CD14-positive monocyte (primary cell): ENCODE data around the gene CACNB4. TPM values are rescaled to one million over a fixed set of nuclear protein-coding genes. Genes with fewer than 3 reads are reported as not detected.
A peak's percentile ranks its signal among the peaks of the same experiment; 100 is the strongest.

Source experiments
- DNase-seq, 3 donors: peaks; one replicate each; pipeline ENCODE4 v3.0.0-alpha.2; 2011 to 2022
- H2AFZ ChIP-seq: 2 replicates; pipeline ENCODE4 v1.6.0; 2012; ENCODE audit warnings: mild to moderate bottlenecking, low read depth, low read length, inconsistent platforms; ENCODE audit not compliant: insufficient read depth, poor library complexity, severe bottlenecking
- H3K27ac ChIP-seq, 2 donors: 1 replicate in 1 of 2; 2 replicates in 1 of 2; pipeline ENCODE4 v1.5.1; 2012 to 2013; ENCODE audit warnings: low read length in 2 of 2, control low read depth in 1 of 2, inconsistent platforms in 1 of 2, low read depth in 1 of 2, mild to moderate bottlenecking in 1 of 2
- H3K27me3 ChIP-seq, 2 donors: one replicate each; pipeline versions ENCODE4 v1.6.0 to v1.6.1; 2011 to 2013; ENCODE audit warnings: low read length in 2 of 2; ENCODE audit not compliant: control insufficient read depth in 2 of 2, insufficient read depth in 2 of 2
- H3K36me3 ChIP-seq, 2 donors: replicated peaks in 1 of 2; 1 replicate in 1 of 2; 2 replicates in 1 of 2; pipeline versions ENCODE4 v1.5.1 to v1.6.1; 2012 to 2013; ENCODE audit warnings: low read length in 2 of 2, control low read depth in 1 of 2, inconsistent platforms in 1 of 2, mild to moderate bottlenecking in 1 of 2; ENCODE audit not compliant: insufficient read depth in 2 of 2, control insufficient read depth in 1 of 2
- H3K4me1 ChIP-seq, 2 donors: 1 replicate in 1 of 2; 2 replicates in 1 of 2; pipeline versions ENCODE4 v1.5.1 to v1.6.1; 2012 to 2013; ENCODE audit warnings: low read length in 2 of 2, control low read depth in 1 of 2, inconsistent platforms in 1 of 2, mild to moderate bottlenecking in 1 of 2, moderate library complexity in 1 of 2; ENCODE audit not compliant: insufficient read depth in 2 of 2, control insufficient read depth in 1 of 2
- H3K4me2 ChIP-seq: replicated peaks from 2 replicates; pipeline ENCODE3; 2012; ENCODE audit warnings: low read length, moderate library complexity, mild to moderate bottlenecking; ENCODE audit not compliant: poor library complexity, severe bottlenecking; ENCODE audit errors: extremely low read depth
- H3K4me3 ChIP-seq, 3 experiments: fragments of 200-600 bp in 1 of 3; sonication (generic) in 1 of 3; replicated peaks in 1 of 3; 1 replicate in 2 of 3; 2 replicates in 1 of 3; pipeline ENCODE4 v1.5.1; 2011 to 2013; ENCODE audit warnings: low read length in 3 of 3, mild to moderate bottlenecking in 3 of 3, control low read depth in 2 of 3, low read depth in 2 of 3, inconsistent platforms in 1 of 3, moderate library complexity in 1 of 3
- H3K79me2 ChIP-seq: 2 replicates; pipeline ENCODE4 v1.6.0; 2012; ENCODE audit warnings: mild to moderate bottlenecking, control low read depth, inconsistent platforms, low read length, moderate library complexity; ENCODE audit not compliant: insufficient read depth
- H3K9ac ChIP-seq: 2 replicates; pipeline ENCODE4 v1.6.0; 2017; ENCODE audit warnings: low read length, mild to moderate bottlenecking; ENCODE audit not compliant: insufficient read depth, poor library complexity, severe bottlenecking
- H3K9me3 ChIP-seq, 2 donors: replicated peaks in 1 of 2; 1 replicate in 1 of 2; 2 replicates in 1 of 2; pipeline versions ENCODE4 v1.5.1 to v1.6.1; 2012 to 2013; ENCODE audit warnings: low read length in 2 of 2, control low read depth in 1 of 2; ENCODE audit not compliant: control insufficient read depth in 1 of 2, insufficient read depth in 1 of 2
- H4K20me1 ChIP-seq: 2 replicates; pipeline ENCODE4 v1.6.0; 2012; ENCODE audit warnings: mild to moderate bottlenecking, low read length, control low read depth, moderate library complexity; ENCODE audit not compliant: insufficient read depth
- H3K27ac Mint-ChIP-seq, 7 donors: one replicate each; pipeline ENCODE4 v1.8.0; 2020; ENCODE audit warnings: mild to moderate bottlenecking in 7 of 7, mixed read lengths in 7 of 7, moderate library complexity in 6 of 7, inconsistent platforms in 2 of 7
- H3K27me3 Mint-ChIP-seq, 3 donors: one replicate each; pipeline ENCODE4 v1.8.0; 2021 to 2022; ENCODE audit warnings: low read depth in 3 of 3, mild to moderate bottlenecking in 3 of 3, mixed read lengths in 3 of 3, moderate library complexity in 3 of 3, inconsistent platforms in 1 of 3
- H3K36me3 Mint-ChIP-seq, 2 donors: one replicate each; pipeline ENCODE4 v1.8.0; 2020; ENCODE audit warnings: mixed read lengths in 2 of 2, inconsistent platforms in 1 of 2, mild to moderate bottlenecking in 1 of 2
- H3K4me1 Mint-ChIP-seq: one replicate; pipeline ENCODE4 v1.8.0; 2020; ENCODE audit warnings: mild to moderate bottlenecking, mixed read lengths
- H3K4me3 Mint-ChIP-seq, 2 donors: one replicate each; pipeline ENCODE4 v1.8.0; 2020; ENCODE audit warnings: mild to moderate bottlenecking in 2 of 2, mixed read lengths in 2 of 2, moderate library complexity in 1 of 2
- H3K9me3 Mint-ChIP-seq, 7 donors: one replicate each; pipeline ENCODE4 v1.8.0; 2020 to 2022; ENCODE audit warnings: mixed read lengths in 7 of 7, mild to moderate bottlenecking in 6 of 7, moderate library complexity in 6 of 7, inconsistent platforms in 2 of 7
- CTCF ChIP-seq: fragments of 200-600 bp; IDR thresholded peaks from one replicate; pipeline ENCODE4 v1.8.0; 2022; ENCODE audit warnings: antibody characterized with exemption, mild to moderate bottlenecking
- WGBS: methylation state at CpG from one replicate; pipeline ENCODE4 v1.1.5; 2013; ENCODE audit warnings: missing lambda C conversion rate; ENCODE audit not compliant: insufficient coverage; 5-methylcytosine and 5-hydroxymethylcytosine counted together
- intact Hi-C, 2 donors: fragments of 100-400 bp; cut with micrococcal nuclease; formaldehyde crosslinking; loops; one replicate each; pipeline versions ENCODE4 v1.15.0 to v1.15.1; 2023
- polyA plus RNA-seq, 3 donors: library from polyadenylated mRNA; depleted of rRNA in 1 of 3; unstranded in 2 of 3; stranded (reverse) in 1 of 3; fragments of 300-500 nt in 2 of 3; fragments of >200 nt in 1 of 3; fragmentation: Illumina TruSeq in 2 of 3; gene quantifications; 1 replicate in 2 of 3; 2 replicates in 1 of 3; pipeline ENCODE4 v1.2.3, GENCODE V29; 2012 to 2021

The CACNB4 gene
- polyA plus RNA-seq, 3 donors = 0.44 to 1.9 (median 1.1) TPM

GRCh38 chr2:151928380-151928779, 170.5 kb downstream of the CACNB4 start:
- WGBS = 43% methylated on average over 2 of the region's 2 CpGs
- H3K36me3 ChIP-seq = no peaks in the 10 kb centered on the region
- no peak overlapping the region for H3K9ac ChIP-seq
- no peak overlapping the region for H2AFZ ChIP-seq
- no peaks in the 10 kb centered on the region for H4K20me1 ChIP-seq
- TF ChIP-seq CTCF = no peak
- peak overlapping the region in 2 of 7 donors; percentile 4 to 48 for H3K27ac Mint-ChIP-seq
- peaks cover 0 to 4% (median 0%) of the 10 kb centered on the region in 3 donors for H3K27me3 Mint-ChIP-seq
- no peak overlapping the region for H3K27ac ChIP-seq
- H3K9me3 Mint-ChIP-seq = peaks cover 0 to 2% (median 0%) of the 10 kb centered on the region in 7 donors
- DNase-seq = peak; percentile 46 to 77 (median 63)
- H3K4me1 Mint-ChIP-seq = peaks cover 25% of the 10 kb centered on the region
- intact Hi-C loops = no loop called here
- H3K36me3 Mint-ChIP-seq = no peaks in the 10 kb centered on the region
- no peaks in the 10 kb centered on the region for H3K27me3 ChIP-seq
- no peak overlapping the region for H3K4me3 Mint-ChIP-seq
- no peak overlapping the region for H3K4me2 ChIP-seq
- H3K79me2 ChIP-seq = no peaks in the 10 kb centered on the region
- no peaks in the 10 kb centered on the region for H3K9me3 ChIP-seq
- no peak overlapping the region for H3K4me3 ChIP-seq
- peaks cover 17 to 26% of the 10 kb centered on the region in 2 donors for H3K4me1 ChIP-seq

- Histone ChIP-seq H3K27me3 (no peaks in the 10 kb centered on the region), H3K79me2 (no peaks in the 10 kb centered on the region), H3K4me1 (peaks cover 24 to 33% of the 10 kb centered on the region in 2 donors), H3K9ac (no peak overlapping the region), H4K20me1 (no peaks in the 10 kb centered on the region), H3K36me3 (no peaks in the 10 kb centered on the region), H3K4me2 (no peak overlapping the region), H2AFZ (peak overlapping the region; percentile 8), H3K4me3 (no peak overlapping the region), H3K27ac (no peak overlapping the region), H3K9me3 (no peaks in the 10 kb centered on the region)
- peaks cover 0 to 2% (median 0%) of the 10 kb centered on the region in 7 donors for H3K9me3 Mint-ChIP-seq
- peaks cover 0 to 4% (median 2%) of the 10 kb centered on the region in 3 donors for H3K27me3 Mint-ChIP-seq
- H3K4me1 Mint-ChIP-seq = peaks cover 32% of the 10 kb centered on the region
- peak overlapping the region in 4 of 7 donors; percentile 4 to 65 (median 25) for H3K27ac Mint-ChIP-seq
- DNase-seq = peak in 2 of 3 donors; percentile 15 to 27
- WGBS = 97% methylated on average over 4 of the region's 7 CpGs
- no peaks in the 10 kb centered on the region for H3K36me3 Mint-ChIP-seq
- TF ChIP-seq CTCF = no peak
- intact Hi-C loops = no loop called here
- H3K4me3 Mint-ChIP-seq = no peak overlapping the region
These were observed 171.2 kb downstream of the CACNB4 start for GRCh38 chr2:151927501-151928221.
